Natural killer cell (primary cell): ENCODE data around the gene P2RY2. TPM values are rescaled to one million over a fixed set of nuclear protein-coding genes. Genes with fewer than 3 reads are reported as not detected.
A peak's percentile ranks its signal among the peaks of the same experiment; 100 is the strongest.

ENCODE experiments used
- ATAC-seq, 3 donors: fragments of 150-1000 bp in 2 of 3; fragments of 200-7000 bp in 1 of 3; cut with Tn5 transposase; 1 replicate in 1 of 3; 2 replicates in 2 of 3; pipeline ENCODE4 v1.10.0; 2021; ENCODE audit warnings: mild to moderate bottlenecking in 2 of 3, moderate library complexity in 2 of 3
- DNase-seq, 2 donors: peaks; one replicate each; pipeline versions ENCODE4 v3.0.0 to v3.0.0-alpha.2; 2013 to 2021; ENCODE audit warnings: mixed read lengths in 1 of 2
- H3K27ac ChIP-seq: one replicate; pipeline ENCODE4 v1.5.1; 2013; ENCODE audit warnings: mild to moderate bottlenecking, low read length
- H3K27me3 ChIP-seq: one replicate; pipeline ENCODE4 v1.6.1; 2013; ENCODE audit warnings: low read length; ENCODE audit not compliant: control insufficient read depth, insufficient read depth
- H3K36me3 ChIP-seq: one replicate; pipeline ENCODE4 v1.6.1; 2013; ENCODE audit warnings: low read length; ENCODE audit not compliant: control insufficient read depth, insufficient read depth
- H3K4me1 ChIP-seq: one replicate; pipeline ENCODE4 v1.6.1; 2013; ENCODE audit warnings: low read length; ENCODE audit not compliant: control insufficient read depth, insufficient read depth
- H3K4me3 ChIP-seq: one replicate; pipeline ENCODE4 v1.5.1; 2013; ENCODE audit warnings: low read length
- H3K9me3 ChIP-seq: one replicate; pipeline ENCODE4 v1.6.1; 2013; ENCODE audit warnings: low read length; ENCODE audit not compliant: control insufficient read depth, insufficient read depth
- H3K27ac Mint-ChIP-seq, 2 donors: one replicate each; pipeline ENCODE4 v1.8.0; 2022; ENCODE audit warnings: mild to moderate bottlenecking in 2 of 2, mixed read lengths in 2 of 2, moderate library complexity in 1 of 2
- H3K27me3 Mint-ChIP-seq, 2 donors: one replicate each; pipeline ENCODE4 v1.8.0; 2022; ENCODE audit warnings: low read depth in 2 of 2, mixed read lengths in 2 of 2
- H3K36me3 Mint-ChIP-seq: one replicate; pipeline ENCODE4 v1.8.0; 2022; ENCODE audit warnings: mixed read lengths
- H3K4me1 Mint-ChIP-seq, 2 donors: one replicate each; pipeline ENCODE4 v1.8.0; 2022; ENCODE audit warnings: mixed read lengths in 2 of 2
- H3K4me3 Mint-ChIP-seq: one replicate; pipeline ENCODE4 v1.8.0; 2022; ENCODE audit warnings: mild to moderate bottlenecking, moderate library complexity, mixed read lengths
- H3K9me3 Mint-ChIP-seq, 2 donors: one replicate each; pipeline ENCODE4 v1.8.0; 2022; ENCODE audit warnings: mixed read lengths in 2 of 2
- WGBS: methylation state at CpG from one replicate; pipeline ENCODE4 v1.1.7; 2013; ENCODE audit warnings: missing lambda C conversion rate; ENCODE audit not compliant: insufficient coverage; 5-methylcytosine and 5-hydroxymethylcytosine counted together
- intact Hi-C: fragments of 100-400 bp; cut with micrococcal nuclease; formaldehyde crosslinking; loops from one replicate; pipeline ENCODE4 v1.14.2; 2022
- total RNA-seq, 4 donors: library from RNA; stranded (reverse); fragments of 120-200 nt in 1 of 4; gene quantifications; one replicate each; pipeline versions ENCODE4 v1.2.3 to v1.2.4, GENCODE V29; 2013 to 2022
- TF ChIP-seq, protein P1 (sequence below): fragments of 200-600 bp; IDR thresholded peaks from one replicate; pipeline ENCODE4 v1.8.0; 2022; ENCODE audit warnings: antibody characterized with exemption

Gene P2RY2
- total RNA-seq, 3 donors from 2014 or later (not counting 1 experiment from before 2014, with no cell fraction given), result 0.27 to 1.0 (median 0.90) TPM

DNA sequence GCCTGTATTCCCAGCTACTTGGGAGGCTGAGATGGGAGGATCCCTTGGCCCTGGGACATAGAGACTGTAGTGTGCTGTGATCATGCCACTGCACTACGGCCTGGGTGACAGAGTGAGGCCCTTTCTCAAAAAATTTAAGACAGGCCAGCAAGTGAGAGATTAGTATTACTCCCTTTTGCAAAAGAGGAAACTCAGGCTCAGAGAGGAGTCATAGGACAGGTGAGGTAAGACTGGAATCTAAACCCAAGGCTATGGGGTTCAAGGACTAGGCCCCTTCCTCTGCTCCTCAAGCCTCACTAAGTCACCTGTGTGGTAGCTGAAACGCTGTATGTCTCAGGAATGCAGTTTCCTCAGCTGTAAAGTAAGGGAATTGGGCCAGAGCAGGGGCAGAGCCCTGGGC, 1.6 kb upstream of the P2RY2 start:
- Histone ChIP-seq H3K27me3 (no peaks in the 10 kb centered on the region), H3K4me1 (peaks cover 26% of the 10 kb centered on the region), H3K36me3 (no peaks in the 10 kb centered on the region), H3K27ac (no peak overlapping the region), H3K9me3 (no peaks in the 10 kb centered on the region), H3K4me3 (no peak overlapping the region)
- DNase-seq (no peak), ATAC-seq (no peak)
- Mint-ChIP-seq H3K27me3 (peaks cover 28 to 39% of the 10 kb centered on the region in 2 donors), H3K4me1 (peaks cover 4 to 11% of the 10 kb centered on the region in 2 donors), H3K27ac (no peak overlapping the region), H3K4me3 (no peak overlapping the region), H3K36me3 (no peaks in the 10 kb centered on the region), H3K9me3 (no peaks in the 10 kb centered on the region)
- intact Hi-C loops, result no loop called here
- WGBS, result 79% methylated on average over 2 of the region's 2 CpGs
- TF ChIP-seq, protein P1, sequence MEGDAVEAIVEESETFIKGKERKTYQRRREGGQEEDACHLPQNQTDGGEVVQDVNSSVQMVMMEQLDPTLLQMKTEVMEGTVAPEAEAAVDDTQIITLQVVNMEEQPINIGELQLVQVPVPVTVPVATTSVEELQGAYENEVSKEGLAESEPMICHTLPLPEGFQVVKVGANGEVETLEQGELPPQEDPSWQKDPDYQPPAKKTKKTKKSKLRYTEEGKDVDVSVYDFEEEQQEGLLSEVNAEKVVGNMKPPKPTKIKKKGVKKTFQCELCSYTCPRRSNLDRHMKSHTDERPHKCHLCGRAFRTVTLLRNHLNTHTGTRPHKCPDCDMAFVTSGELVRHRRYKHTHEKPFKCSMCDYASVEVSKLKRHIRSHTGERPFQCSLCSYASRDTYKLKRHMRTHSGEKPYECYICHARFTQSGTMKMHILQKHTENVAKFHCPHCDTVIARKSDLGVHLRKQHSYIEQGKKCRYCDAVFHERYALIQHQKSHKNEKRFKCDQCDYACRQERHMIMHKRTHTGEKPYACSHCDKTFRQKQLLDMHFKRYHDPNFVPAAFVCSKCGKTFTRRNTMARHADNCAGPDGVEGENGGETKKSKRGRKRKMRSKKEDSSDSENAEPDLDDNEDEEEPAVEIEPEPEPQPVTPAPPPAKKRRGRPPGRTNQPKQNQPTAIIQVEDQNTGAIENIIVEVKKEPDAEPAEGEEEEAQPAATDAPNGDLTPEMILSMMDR, result no peak

GRCh38 chr11:73217131-73217809, 811 bp upstream of the P2RY2 start:
- H3K27me3 ChIP-seq, result no peaks in the 10 kb centered on the region
- Mint-ChIP-seq H3K27ac (no peak overlapping the region), H3K27me3 (peaks cover 28 to 39% of the 10 kb centered on the region in 2 donors), H3K36me3 (no peaks in the 10 kb centered on the region), H3K4me1 (peaks cover 4 to 11% of the 10 kb centered on the region in 2 donors), H3K4me3 (peak overlapping the region; percentile 54), H3K9me3 (no peaks in the 10 kb centered on the region)
- ATAC-seq (no peak), DNase-seq (no peak)
- 95% methylated on average over 15 of the region's 15 CpGs for WGBS
- intact Hi-C loops, result no loop called here
- H3K36me3 ChIP-seq, result no peaks in the 10 kb centered on the region
- TF ChIP-seq, protein P1, result no peak
- peaks cover 26% of the 10 kb centered on the region for H3K4me1 ChIP-seq
- H3K27ac ChIP-seq, result no peak overlapping the region
- H3K9me3 ChIP-seq, result no peaks in the 10 kb centered on the region
- H3K4me3 ChIP-seq, result no peak overlapping the region

- H3K36me3 Mint-ChIP-seq, result no peaks in the 10 kb centered on the region
- H3K4me3 ChIP-seq, result no peak overlapping the region
- no peak overlapping the region for H3K4me3 Mint-ChIP-seq
- H3K4me1 Mint-ChIP-seq, result peaks cover 4 to 11% of the 10 kb centered on the region in 2 donors
- ATAC-seq, result no peak
- H3K9me3 Mint-ChIP-seq, result no peaks in the 10 kb centered on the region
- H3K36me3 ChIP-seq, result no peaks in the 10 kb centered on the region
- H3K27ac Mint-ChIP-seq, result no peak overlapping the region
- intact Hi-C loops, result no loop called here
- no peak overlapping the region for H3K27ac ChIP-seq
- H3K4me1 ChIP-seq, result peaks cover 26% of the 10 kb centered on the region
- no peaks in the 10 kb centered on the region for H3K9me3 ChIP-seq
- H3K27me3 Mint-ChIP-seq, result peaks cover 28 to 39% of the 10 kb centered on the region in 2 donors
- WGBS, result 64% methylated on average over 14 of the region's 14 CpGs
- no peak for DNase-seq
- TF ChIP-seq, protein P1, result no peak
- no peaks in the 10 kb centered on the region for H3K27me3 ChIP-seq
Measured at GRCh38 chr11:73217810-73218105, 323 bp upstream of the P2RY2 start.

DNA sequence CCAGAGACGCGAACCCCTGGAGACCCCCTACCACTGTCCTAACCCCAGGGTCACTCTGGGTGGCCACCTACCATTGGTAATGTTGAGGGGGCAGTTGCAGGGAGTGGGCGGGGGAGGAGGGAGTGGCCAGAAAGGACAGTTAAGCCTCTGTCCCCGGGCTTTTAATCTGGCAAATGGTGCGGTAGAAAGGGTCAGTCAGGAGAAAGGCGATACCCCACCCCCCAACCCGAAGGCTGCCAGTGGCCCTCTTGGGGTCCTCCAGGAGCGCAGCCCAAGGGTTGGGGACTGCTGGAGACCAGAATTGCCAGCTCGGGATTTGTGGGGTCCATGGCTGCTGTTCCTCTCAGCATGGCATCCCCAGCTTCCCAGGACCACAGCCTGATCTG, 742 bp downstream of the P2RY2 start:
- ATAC-seq (no peak), DNase-seq (no peak)
- Mint-ChIP-seq H3K27ac (no peak overlapping the region), H3K4me1 (peaks cover 4 to 11% of the 10 kb centered on the region in 2 donors), H3K4me3 (peak overlapping the region; percentile 74), H3K9me3 (no peaks in the 10 kb centered on the region), H3K27me3 (peaks cover 30 to 39% of the 10 kb centered on the region in 2 donors), H3K36me3 (no peaks in the 10 kb centered on the region)
- H3K27ac ChIP-seq, result no peak overlapping the region
- no peaks in the 10 kb centered on the region for H3K9me3 ChIP-seq
- 62% methylated on average over 9 of the region's 9 CpGs for WGBS
- H3K4me1 ChIP-seq, result peaks cover 26% of the 10 kb centered on the region
- H3K4me3 ChIP-seq, result no peak overlapping the region
- no peaks in the 10 kb centered on the region for H3K27me3 ChIP-seq
- TF ChIP-seq, protein P1, result no peak
- H3K36me3 ChIP-seq, result no peaks in the 10 kb centered on the region
- intact Hi-C loops, result no loop called here
